GM18502 (cell line): ENCODE data around the gene RFT1.

Experiments
- ATAC-seq: cut with Tn5 transposase; IDR thresholded peaks from one replicate; pipeline ENCODE4 v1.9.1; 2021; ENCODE audit warnings: mild to moderate bottlenecking; ENCODE audit not compliant: unreplicated experiment, poor library complexity

Gene RFT1, protein sequence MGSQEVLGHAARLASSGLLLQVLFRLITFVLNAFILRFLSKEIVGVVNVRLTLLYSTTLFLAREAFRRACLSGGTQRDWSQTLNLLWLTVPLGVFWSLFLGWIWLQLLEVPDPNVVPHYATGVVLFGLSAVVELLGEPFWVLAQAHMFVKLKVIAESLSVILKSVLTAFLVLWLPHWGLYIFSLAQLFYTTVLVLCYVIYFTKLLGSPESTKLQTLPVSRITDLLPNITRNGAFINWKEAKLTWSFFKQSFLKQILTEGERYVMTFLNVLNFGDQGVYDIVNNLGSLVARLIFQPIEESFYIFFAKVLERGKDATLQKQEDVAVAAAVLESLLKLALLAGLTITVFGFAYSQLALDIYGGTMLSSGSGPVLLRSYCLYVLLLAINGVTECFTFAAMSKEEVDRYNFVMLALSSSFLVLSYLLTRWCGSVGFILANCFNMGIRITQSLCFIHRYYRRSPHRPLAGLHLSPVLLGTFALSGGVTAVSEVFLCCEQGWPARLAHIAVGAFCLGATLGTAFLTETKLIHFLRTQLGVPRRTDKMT

DNA sequence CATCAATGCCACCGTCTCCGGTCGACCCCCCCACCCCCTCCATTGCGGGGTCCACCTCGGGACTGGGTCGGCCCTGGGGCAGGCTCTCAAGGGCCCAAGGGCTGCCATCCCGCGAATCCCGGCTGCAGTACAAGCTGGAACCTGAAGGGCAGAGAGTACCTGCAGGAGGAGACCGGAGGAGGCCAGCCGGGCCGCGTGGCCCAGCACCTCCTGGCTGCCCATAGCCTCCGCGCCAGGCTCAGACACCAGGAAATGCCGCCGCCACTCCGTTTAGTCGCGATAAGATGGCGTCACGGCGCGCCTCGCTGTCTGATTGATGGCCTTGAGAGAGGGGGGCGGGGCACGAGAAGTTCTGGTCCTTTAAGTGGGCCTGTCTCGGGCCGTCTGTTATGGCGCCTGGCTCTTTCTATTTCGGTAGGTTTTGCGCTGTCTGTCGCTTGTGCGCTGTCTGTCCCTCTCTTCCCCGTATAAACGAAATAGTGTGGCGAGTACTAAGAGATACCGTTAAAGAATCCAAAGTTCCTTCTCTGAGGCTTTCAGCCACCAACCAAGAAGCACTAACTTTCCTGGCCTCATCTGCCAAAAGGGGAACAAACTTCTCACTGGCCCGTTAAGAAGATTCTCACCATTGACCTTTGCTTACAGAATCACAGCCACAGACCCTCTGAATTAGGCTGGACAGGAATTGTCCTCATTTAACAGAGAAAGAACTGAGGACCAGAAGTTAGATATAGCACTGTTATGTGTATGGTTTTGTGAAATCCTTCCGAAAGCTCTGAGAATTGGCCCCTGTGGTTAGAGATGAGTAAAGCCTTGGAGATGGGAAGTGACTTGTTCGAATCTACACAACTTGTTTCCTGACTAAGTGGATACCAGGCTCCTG is at the start of gene RFT1:
Gene RFT1, minus strand, starts transcription at position 257 of the 883 bp plus-strand sequence. Its CDS starts 35 bp downstream, at position 222.
- peak; percentile 86 for ATAC-seq

DNA sequence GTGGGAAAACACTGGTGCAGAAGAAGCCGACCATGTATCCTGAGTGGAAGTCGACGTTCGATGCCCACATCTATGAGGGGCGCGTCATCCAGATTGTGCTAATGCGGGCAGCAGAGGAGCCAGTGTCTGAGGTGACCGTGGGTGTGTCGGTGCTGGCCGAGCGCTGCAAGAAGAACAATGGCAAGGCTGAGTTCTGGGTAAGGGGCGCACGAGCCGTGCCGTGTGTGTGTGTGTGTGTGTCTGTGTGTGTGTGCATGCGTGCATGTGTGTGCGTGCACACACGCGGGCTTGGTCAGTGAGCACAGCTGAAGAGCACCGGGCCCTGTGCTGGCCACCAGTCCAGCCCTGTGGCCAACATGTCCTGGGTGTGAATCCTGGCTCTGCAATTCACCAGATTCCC is 49.3 kb upstream of the RFT1 start:
- no peak for ATAC-seq

DNA sequence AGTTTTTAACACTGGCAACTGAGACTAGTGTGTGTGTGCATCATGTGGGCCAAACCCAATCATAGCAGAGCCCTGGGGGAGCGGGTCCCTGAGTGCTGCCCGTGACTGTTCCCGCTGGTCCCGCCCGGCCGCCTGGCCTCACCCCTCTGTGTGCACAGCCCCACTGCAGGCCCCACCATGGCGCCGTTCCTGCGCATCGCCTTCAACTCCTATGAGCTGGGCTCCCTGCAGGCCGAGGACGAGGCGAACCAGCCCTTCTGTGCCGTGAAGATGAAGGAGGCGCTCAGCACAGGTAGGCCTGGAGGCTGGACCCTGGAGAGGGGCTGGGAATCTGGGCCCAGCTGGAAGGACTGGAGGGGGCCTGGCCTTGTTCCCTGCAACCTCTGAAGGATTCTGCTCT is 48.0 kb upstream of the RFT1 start:
- no peak for ATAC-seq

DNA sequence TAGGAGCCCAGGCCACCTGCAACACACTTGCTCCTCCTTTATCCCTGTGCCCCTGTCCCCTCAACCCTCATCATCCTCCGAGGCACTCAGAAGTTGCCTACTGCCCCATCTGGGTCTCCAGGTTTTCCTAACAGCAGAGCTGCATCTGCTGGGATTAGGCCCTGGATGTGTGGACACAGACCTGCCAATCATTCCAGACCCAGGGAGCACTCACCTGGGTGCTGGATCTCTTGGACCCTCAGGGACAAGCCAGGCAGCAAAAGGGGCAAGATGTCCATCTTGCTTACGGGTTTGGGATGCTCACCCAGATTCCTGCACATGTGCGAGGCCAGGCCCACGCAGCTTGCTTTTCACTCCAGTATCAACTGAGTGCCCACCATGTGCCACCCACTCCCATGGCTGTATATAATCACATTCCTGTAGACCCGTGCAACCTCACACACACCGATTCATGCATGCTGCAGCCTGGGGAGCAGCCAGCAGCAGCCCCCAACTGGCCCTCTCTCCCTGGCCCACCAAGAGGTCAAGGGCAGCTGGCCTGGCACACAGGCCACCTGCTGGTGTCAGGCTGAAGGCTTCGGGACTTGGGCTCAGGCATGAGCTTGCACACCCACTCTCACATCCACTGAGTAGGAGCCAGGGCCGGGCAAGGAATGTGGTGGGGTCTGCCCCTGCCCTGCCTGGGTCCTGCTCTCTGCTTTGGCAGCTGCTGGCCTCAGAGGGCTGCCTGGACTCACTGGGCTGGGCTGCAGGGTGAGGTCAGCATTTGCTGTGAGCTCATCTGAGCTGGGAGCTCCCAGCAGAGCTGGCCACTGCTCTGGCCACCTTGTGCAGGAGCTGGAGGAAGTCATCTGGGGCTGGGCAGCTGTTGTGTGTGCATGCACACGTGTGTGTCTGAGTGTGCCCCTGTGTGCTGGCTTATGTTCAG is 45.6 kb upstream of the RFT1 start:
- no peak for ATAC-seq

DNA sequence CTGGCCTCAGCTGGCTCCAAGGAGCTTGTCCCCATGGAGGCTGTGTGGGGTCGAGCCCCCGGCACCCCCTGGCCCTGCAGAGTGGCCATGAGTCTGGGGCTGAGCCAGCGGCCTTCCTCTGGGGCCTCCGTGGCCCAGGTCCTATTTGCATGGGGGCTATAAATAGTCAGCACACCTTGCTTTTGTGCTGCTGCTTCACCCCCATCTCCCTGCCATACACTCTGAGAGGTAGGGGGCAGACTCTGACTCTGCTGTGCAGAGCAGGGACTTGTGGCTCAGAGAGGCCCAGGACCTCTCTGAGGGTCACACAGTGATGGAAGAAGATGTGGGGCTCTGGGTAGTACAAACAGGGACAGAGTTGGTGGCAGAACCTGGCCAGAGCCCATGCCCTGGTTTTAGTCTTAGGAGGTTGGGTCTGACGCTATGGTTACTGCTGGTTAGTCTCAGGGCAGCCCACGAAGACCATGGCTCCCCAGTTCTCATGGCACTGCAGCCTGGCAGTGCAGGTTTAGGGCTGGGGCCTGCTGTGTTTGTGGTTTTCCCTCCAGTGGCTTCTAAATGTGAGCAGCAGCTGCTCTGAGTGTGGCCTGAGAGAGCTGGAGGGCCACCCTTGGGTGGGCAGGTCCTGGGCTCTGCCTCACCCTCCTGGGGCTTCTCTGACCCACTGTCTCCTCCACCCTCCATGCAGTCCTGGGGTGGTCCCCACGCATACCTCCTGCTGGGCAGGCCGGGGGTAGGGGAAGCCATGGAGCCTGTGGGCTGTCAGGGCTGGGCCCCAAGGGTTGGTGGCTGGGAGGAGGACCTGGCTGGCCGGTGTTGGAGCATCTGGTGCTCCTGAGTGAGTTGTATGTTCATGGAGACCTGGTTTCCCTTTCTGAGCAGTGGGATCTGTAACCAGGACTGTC is 44.4 kb upstream of the RFT1 start:
- ATAC-seq, result peak; percentile 52

DNA sequence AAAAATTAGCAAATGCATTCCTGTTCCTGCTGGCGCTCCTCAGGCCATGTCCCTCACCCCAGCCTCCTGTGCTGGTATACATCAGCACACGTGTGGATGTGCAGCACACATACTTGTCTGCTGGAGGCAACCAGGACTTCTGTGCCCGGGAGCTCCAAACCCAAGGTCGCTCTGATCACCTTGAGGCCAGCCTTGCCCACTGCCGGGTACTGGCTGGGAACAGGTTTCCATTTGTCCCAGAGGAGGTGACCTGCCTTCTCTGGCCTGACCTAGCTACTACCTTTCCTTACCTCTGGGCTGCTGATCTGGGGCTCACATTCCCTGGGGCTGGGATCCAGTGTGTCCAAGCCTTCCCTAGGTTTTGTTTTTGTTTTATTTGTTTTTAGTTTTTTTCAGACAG is 42.9 kb upstream of the RFT1 start:
- no peak for ATAC-seq

DNA sequence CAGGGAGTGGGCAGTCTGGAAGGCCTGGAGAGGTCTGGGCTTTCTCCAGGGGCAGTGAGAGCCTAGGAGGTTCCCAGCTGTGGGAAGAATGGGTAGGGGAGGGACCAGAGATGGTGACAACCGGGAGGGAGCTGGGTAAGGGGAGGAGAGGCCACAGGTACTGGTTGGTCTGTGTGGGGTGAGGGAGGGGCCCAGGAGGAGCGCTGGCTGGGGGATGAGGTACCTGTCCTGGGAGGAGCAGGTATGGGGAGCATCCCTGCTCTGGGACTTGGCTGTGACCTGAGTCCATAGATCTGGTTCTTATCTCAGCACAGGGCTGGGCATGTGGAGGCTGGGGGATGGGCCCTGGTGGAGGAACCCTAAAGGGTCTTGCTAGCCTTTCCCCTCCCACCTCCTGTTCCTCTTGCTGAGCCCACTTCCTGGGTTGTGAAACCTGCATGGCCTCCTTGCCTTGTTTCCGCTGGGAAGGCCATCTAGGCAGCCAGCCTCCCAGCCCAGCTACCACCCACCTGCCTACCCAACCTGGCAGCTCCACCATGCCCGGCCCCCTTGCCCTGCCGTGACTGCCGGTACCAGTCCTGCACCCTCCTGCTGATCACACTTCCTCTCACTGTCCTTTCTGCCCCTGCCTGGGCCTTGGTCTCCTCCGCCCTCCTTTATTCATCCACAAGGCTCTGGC is 41.7 kb upstream of the RFT1 start:
- ATAC-seq, result no peak

DNA sequence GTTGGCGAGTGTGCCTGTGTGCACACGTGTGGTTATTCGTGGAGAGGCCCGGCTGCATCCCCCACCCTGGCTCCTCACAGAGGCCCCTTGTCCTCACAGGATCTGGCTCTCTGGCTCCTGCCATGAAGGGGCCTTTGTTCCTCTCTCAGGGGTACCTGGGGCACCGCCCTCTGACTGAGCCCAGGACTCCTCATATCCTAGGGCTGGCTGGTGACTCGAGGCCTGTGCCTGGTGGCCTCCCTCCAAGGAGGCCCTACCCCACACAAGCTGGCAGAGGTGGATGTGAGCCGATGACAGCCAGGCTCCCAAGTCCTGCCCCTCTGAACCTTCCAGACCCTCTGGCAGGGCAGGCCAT is 40.8 kb upstream of the RFT1 start:
- no peak for ATAC-seq

DNA sequence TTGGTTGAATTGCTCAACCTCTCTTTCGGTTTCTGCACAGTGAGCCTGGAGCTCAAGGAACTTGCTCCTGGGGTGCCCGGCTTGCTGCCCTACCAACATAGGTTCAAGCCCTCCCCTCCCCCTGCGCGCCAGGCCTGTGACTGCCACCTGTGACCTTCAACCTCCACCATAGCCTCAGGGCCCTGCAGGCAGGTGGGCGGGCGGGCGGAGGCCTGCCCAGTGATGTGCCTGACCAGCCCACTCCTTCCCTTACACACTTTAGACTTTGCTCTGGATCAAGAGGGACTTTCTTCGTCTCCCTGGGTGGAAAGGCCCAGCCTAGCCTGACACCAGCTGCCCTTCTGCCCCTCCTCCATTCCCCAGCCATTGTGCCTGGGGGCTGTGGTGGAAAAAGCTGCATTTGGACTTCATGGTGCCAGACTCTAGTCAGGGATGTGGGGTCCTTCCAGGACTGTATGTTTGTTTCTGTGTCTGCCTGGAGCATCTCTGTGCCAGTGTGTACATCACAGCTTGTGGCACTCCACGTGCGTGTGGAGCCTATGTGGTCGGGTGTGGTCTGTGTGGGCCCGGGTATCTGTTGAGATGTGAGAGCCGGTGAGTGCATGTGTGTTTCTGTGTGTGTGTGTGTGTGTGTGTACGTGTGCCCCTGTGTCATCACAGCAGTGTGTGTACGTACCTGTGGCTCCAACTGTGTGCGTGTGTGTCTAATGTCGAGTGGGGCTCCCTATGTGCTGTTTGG is 40.3 kb upstream of the RFT1 start:
- peak; percentile 45 for ATAC-seq

DNA sequence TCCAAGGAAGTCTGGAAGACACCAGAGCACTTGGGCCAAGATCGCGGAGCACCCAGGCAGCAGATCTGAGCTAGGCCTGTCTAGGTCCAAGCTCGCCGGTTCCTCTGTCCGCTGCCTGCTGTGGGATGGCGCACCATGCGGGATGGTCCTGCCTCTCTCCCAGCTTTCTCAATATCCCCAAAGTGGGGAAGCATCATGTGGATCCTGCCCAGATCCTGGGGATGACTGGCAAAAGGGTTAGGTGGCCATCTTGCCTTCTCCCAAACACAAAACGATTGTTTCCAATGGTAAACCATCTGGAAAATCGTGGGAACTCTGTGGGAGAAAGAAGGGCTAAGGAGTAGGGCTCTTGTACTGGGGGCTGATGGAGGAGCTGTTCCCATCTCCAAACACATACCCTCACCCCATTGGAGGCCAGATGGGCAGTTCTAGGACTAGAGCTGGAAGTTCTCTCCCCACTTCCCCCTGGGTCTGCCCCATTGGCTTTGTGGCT is 39.6 kb upstream of the RFT1 start:
- ATAC-seq, result no peak

DNA sequence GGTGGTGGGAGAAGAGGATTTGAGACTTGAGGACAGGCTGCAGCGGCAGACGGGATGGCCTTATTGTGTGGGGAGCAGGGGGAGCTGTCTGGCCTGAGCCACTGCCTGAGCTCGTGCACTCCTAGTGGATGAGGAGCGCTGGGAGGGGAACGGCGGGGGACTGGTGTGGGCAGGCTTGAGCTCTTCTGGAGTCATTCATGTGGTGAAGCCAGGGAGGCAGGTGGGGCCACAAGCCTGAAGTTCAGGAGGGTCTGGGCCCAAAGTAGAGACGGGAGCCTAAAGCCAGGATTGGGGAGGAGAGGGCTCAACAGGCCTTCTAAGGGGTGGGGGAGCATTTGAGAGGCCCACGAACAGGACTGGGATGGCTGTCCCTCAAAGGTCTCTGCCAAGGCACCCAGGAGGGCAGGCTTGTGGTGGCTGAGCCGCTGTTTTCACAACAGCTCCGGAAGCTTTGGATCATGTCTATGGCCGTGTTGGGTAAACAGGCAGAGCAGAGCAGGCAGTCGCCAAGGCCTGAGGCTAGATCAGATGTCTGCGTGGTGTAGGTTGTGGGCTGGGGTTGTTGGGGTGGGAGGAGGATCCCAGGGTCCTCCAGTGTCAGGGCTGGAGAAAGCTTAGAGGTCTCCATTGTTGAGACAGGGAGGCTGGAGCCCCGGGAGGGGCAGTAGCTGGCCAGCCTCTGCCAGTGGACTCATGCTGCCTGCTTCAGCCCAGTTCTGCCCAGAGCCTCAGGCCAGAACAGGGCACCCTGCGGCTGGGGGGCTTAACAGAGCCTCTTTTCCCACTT is 39.0 kb upstream of the RFT1 start:
- ATAC-seq, result no peak

DNA sequence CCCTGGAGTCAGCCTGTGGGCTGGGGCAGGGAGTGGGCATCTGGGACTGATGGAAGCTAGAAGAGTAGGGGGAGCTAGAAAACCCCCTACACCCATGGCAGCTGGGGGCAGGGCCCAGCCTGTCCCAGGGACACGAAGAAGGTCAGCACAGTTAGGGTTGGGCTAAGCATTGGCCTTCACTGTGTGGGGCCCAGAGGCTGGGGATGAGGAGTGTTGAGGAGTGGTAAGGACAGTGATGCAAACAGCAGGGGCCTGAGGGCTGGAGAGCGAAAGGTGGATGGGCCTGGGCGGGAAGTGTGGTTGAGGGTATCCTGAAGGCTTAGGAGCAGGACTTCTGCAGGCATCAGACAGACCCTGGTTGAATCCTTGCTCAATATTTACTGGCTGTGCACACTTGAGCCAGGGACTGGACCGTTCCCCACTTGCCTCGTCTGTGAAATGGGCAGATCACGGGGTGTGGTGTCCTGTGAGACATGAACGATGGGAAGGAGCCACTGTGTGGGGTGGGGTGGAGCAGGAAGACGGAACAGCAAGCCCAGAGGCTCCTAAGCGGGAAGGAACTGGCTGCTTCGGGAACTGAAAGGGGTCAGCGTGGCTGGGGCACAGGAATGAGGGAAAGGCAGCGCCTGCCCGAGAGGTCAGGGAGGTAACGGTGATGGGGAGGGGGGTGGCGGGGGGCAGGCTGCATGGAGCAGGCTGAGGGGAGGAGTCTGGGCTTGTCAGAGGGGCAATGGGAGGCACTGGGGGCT is 38.1 kb upstream of the RFT1 start:
- no peak for ATAC-seq

DNA sequence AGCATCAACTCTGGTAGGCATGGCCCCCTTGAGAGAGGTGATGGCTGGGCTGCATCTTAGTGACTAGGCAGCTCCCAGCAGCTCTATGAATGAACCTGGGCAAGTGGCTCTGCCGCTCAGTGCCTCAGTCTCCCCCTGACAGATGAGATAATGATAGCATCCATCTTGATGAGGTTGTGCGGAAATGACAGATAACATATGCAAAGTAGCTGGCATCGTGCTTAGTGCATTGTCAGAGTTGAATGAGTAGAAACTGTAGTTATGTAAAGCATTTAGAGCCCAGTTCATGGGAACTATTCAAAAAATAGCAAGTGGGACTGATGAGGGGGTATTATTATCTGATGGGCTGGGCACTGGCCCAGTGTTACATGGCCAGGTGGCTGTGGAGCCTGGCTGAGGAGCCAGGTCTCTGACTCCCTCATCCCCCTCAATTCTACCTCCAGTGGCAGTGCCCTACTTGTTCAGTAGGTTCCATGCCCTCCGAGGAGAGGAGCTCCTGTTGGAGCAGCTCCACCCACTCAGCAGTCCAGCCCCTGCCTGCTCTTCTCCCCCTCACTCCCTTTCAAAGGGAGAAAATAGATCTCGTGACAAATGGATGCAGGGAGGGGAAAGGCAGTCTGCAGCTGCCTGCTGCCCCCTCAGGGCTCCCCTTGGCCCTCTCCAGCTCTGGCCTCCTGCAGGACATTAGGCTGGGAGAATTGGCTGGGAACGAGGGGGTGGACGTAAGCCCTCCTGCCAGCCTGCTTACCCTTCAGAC is 37.4 kb upstream of the RFT1 start:
- peak; percentile 26 for ATAC-seq

DNA sequence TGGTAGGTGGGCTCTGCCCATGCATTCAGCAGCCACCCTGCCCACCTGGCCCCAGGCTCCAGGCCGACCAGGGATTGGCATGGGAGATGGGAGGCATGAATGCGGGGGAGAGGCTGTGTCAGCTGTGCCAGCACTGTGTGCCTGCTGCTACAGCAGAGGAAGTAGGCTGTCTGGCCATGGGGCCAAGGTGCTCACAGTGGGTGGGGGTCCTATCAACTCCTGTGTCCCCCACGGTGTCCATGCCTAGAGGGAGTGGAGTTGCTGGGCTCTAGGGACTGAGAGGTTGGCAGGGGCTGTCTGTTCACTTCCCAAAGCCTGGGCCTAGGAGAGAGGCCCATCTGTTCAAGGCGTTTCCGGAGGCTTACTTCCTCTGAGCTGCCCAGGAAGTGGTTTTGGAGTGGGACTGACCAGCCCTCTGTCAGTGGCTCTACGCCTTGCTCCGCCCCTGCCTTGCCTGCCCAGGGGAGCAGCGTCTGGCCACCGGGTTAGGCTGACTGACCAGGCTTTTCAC is 36.6 kb upstream of the RFT1 start:
- ATAC-seq, result no peak

DNA sequence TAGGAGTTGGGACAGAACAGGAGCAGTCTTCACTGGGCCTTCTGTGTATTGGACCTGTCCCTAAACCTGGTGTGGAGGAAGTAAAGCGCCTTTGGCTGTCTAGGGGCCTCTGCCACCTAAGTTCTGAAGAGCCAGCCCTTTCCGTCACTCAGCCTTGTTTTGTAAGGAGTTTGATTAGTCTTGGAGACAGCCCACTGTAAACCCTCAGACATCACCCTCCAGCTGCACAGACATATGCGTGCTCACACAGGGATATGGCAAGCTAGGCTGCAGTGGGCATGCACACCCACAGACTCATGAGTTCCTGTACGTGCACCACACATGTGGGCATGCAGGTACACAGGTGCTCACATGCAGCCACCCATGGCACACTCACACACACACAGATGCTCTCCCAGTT is 36.0 kb upstream of the RFT1 start:
- no peak for ATAC-seq
